Measurements from ENCODE around the gene MKI67. TPM values are rescaled to one million over a fixed set of nuclear protein-coding genes. Genes with fewer than 3 reads are reported as not detected.
A peak's percentile ranks its signal among the peaks of the same experiment; 100 is the strongest.

Gene MKI67
- total RNA-seq, 1 donor from 2014 or later: 0.64 TPM

DNA sequence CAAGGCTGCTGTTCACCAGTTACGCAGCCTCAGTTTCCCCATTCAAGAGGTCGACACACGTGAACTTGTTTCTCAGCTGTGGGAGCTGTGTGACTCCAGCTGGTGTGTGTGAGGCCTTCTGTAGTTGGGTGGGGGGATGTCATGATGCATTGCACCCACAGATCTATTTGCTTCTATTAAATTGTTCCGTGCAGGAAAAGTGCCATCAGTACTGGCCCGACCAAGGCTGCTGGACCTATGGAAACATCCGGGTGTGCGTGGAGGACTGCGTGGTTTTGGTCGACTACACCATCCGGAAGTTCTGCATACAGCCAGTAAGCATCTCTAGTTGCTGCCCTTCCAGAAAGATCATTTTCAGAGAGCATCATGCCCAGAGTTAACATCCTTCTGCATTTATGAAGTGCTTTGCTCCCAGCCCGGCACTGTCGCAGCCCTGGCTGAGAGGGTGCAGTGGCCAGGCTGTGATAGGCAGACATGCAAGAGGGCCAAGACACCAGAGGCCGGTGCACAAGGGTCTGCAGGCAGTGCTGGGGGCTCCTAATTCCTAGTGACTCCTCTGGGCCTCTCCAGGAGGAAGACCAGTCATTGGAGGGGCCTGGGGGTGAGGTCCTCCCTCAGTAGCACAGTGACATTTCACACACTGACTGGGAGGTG is 60.2 kb downstream of the MKI67 start:
- H3K27ac ChIP-seq: no peak overlapping the region
- H3K9me3 ChIP-seq: no peaks in the 10 kb centered on the region
- TF ChIP-seq, protein P1, sequence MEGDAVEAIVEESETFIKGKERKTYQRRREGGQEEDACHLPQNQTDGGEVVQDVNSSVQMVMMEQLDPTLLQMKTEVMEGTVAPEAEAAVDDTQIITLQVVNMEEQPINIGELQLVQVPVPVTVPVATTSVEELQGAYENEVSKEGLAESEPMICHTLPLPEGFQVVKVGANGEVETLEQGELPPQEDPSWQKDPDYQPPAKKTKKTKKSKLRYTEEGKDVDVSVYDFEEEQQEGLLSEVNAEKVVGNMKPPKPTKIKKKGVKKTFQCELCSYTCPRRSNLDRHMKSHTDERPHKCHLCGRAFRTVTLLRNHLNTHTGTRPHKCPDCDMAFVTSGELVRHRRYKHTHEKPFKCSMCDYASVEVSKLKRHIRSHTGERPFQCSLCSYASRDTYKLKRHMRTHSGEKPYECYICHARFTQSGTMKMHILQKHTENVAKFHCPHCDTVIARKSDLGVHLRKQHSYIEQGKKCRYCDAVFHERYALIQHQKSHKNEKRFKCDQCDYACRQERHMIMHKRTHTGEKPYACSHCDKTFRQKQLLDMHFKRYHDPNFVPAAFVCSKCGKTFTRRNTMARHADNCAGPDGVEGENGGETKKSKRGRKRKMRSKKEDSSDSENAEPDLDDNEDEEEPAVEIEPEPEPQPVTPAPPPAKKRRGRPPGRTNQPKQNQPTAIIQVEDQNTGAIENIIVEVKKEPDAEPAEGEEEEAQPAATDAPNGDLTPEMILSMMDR (IDR thresholded peaks at IDR 0.05): no peak
- DNase-seq (ENCODE audit: low spot score in 2 of 2): peak in 1 of 2 donors; percentile 59
- intact Hi-C loops (cut with DNase I): loop anchor here (5.0 kb wide), 1 partner anchor 144 kb away; no protein-coding TSS in a partner anchor
- peaks cover 7 to 11% of the 10 kb centered on the region in 2 donors for H3K36me3 ChIP-seq
- H3K27me3 ChIP-seq: no peaks in the 10 kb centered on the region
- H3K4me3 ChIP-seq: no peak overlapping the region
- H3K4me1 ChIP-seq: peaks cover 17 to 36% of the 10 kb centered on the region in 2 donors

DNA sequence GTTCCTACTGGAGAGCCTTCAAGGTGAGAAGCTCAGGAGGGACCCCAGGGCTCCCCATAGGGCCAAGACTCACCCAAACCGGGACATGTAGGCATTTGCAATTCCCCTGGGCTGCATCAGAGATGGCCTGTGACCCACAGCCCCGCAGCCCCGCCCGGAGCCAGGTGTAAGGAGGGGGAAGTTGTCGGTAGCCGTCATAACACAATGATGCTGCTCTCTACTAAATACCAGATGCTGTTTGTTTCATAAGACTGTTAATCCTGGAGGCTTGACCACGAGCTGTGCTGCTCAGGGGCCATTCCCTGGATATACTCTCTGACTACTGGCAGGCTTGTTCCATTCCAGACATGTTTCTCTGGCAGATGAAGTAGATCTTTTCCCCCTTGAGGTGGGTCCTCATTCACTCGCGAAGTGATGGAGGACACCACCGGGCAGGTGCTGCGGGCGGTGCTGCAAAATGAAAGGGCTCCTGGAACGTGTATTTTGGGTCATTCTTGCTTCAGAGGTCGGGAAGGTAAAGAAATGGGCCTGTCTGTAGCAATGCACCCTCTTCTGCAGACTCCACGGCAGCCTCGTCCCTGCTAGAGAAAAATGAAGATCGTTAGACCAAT is 61.1 kb downstream of the MKI67 start:
- H3K9me3 ChIP-seq: no peaks in the 10 kb centered on the region
- no peak for DNase-seq (ENCODE audit: low spot score in 2 of 2)
- H3K27ac ChIP-seq: peak overlapping the region; percentile 64 to 73
- peaks cover 17 to 42% of the 10 kb centered on the region in 2 donors for H3K4me1 ChIP-seq
- intact Hi-C loops (cut with DNase I): loop anchor here (5.0 kb wide), 1 partner anchor 143 kb away; no protein-coding TSS in a partner anchor
- H3K27me3 ChIP-seq: no peaks in the 10 kb centered on the region
- peaks cover 0 to 7% of the 10 kb centered on the region in 2 donors for H3K36me3 ChIP-seq
- TF ChIP-seq, protein P1 (IDR thresholded peaks at IDR 0.05): no peak
- H3K4me3 ChIP-seq: no peak overlapping the region

DNA sequence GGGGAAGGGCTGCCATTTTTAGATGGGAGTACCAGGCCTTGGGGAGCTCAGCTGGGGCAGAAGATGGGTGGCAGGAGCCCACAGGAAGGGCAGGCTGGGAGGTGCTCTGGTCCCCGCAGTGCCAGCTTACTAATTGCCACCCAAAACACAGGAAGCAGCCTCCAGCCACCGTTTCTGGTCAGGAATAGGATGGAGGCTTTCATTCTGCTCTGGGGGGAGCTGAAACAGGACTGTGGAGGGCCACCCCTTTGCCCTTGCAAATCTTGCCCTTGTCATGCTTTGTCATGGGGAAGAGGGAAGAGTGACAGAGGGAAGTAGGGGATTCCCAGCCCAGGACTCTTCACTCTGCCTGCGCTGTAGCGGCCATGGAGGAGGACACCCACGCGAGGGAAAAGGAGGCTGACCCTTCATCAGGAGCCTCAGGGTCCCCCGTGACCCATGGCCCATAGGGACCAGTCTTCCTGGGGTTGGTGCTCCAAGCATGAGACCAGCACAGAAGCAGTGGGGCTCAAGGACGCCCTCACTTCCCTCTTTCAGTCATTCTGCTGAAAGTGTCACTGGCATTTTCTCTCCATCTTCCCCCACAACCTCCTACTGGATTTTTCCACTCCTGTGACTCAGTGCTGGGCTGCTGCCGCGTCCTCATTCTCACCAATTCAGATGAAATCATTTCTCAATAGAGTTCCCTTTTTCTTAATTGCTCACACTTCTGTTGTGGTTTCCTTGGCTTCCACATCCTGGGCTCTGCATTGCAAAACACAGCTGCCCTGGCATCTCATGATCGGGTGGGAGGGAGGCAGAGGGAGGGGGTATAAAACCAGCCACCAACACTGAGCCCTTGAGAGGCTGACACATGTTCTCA is 61.9 kb downstream of the MKI67 start:
- no peak overlapping the region for H3K4me3 ChIP-seq
- TF ChIP-seq, protein P1 (IDR thresholded peaks at IDR 0.05): no peak
- no peaks in the 10 kb centered on the region for H3K27me3 ChIP-seq
- H3K9me3 ChIP-seq: no peaks in the 10 kb centered on the region
- H3K36me3 ChIP-seq: peaks cover 0 to 7% of the 10 kb centered on the region in 2 donors
- intact Hi-C loops (cut with DNase I): no loop called here
- peaks cover 18 to 48% of the 10 kb centered on the region in 2 donors for H3K4me1 ChIP-seq
- peak overlapping the region; percentile 64 to 73 for H3K27ac ChIP-seq
- peak; percentile 74 to 89 for DNase-seq (ENCODE audit: low spot score in 2 of 2)

DNA sequence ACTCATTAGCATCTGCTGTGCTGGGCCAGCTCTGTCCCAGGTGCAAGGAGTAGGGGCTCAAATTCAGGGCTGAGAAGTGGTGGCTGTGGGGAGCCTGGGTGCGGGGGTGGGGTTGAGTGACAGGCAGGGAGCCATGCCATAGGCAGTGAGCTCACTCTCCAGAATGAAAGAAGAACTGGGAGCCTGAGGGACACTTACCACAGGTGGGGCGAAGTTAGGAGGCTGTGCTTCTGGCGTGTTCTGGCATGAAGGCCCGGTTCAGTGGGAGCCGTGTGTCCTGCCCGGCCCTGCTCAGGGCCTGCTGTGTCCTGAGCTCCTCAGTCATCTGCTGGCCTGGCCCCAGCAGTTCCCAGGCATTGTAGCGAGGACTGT is 62.5 kb downstream of the MKI67 start:
- Histone ChIP-seq H3K9me3 (no peaks in the 10 kb centered on the region), H3K4me3 (no peak overlapping the region)
- intact Hi-C loops (cut with DNase I): no loop called here

More for the DNA sequence above, 62.5 kb downstream of the MKI67 start:
- Histone ChIP-seq H3K36me3 (peaks cover 0 to 7% of the 10 kb centered on the region in 2 donors), H3K27ac (peak overlapping the region; percentile 64 to 73), H3K27me3 (no peaks in the 10 kb centered on the region), H3K4me1 (peaks cover 23 to 55% of the 10 kb centered on the region in 2 donors)
- TF ChIP-seq, protein P1 (IDR thresholded peaks at IDR 0.05): no peak
- peak in 1 of 2 donors; percentile 59 for DNase-seq (ENCODE audit: low spot score in 2 of 2)
